Right atrium auricular region (tissue), 2 donors: ENCODE results near the gene SMIM44. TPM values are rescaled to one million over a fixed set of nuclear protein-coding genes. Genes with fewer than 3 reads are reported as not detected.

Source experiments
- DNase-seq: peaks from one replicate; pipeline ENCODE4 v3.0.0-alpha.2; 2019; ENCODE audit warnings: low spot score
- H3K27ac ChIP-seq, 2 donors: fragments of 200-600 bp; sonication (generic); 1 replicate in 1 of 2; 2 replicates in 1 of 2; pipeline ENCODE4 v1.5.1; 2016 to 2019
- H3K27me3 ChIP-seq, 2 donors: fragments of 200-600 bp; sonication (generic); one replicate each; pipeline versions ENCODE4 v1.5.1 to v1.6.0; 2017 to 2019
- H3K36me3 ChIP-seq: fragments of 200-600 bp; sonication (generic); one replicate; pipeline ENCODE4 v1.5.1; 2016
- H3K4me1 ChIP-seq, 2 donors: fragments of 200-600 bp; sonication (generic); one replicate each; pipeline versions ENCODE4 v1.5.1 to v1.6.0; 2017 to 2019
- H3K4me3 ChIP-seq, 2 donors: fragments of 200-600 bp; sonication (generic); 1 replicate in 1 of 2; 2 replicates in 1 of 2; pipeline ENCODE4 v1.5.1; 2017 to 2019; ENCODE audit warnings: mild to moderate bottlenecking in 1 of 2, moderate library complexity in 1 of 2
- H3K9me3 ChIP-seq, 2 donors: fragments of 200-600 bp; sonication (generic); one replicate each; pipeline ENCODE4 v1.5.1; 2019
- CTCF ChIP-seq, 2 donors: fragments of 200-600 bp; sonication (generic); IDR thresholded peaks; one replicate each; pipeline ENCODE4 v1.5.1; 2019; ENCODE audit warnings: antibody characterized with exemption in 2 of 2
- total RNA-seq, 2 donors: library from RNA; depleted of rRNA; stranded (reverse); fragments of >200 nt; gene quantifications; one replicate each; pipeline ENCODE4 v1.1.0, GENCODE V29; 2016

The SMIM44 gene
- total RNA-seq, 2 donors from 2014 or later = not detected

- Histone ChIP-seq H3K27me3 (no peaks in the 10 kb centered on the region), H3K4me3 (no peak overlapping the region), H3K36me3 (peaks cover 26% of the 10 kb centered on the region), H3K9me3 (no peaks in the 10 kb centered on the region), H3K4me1 (peaks cover 0 to 49% of the 10 kb centered on the region in 2 donors), H3K27ac (peak overlapping the region; percentile 62 to 78)
- TF ChIP-seq CTCF (IDR thresholded peaks at IDR 0.05) = no peak
- no peak for DNase-seq
Measured at GRCh38 chr19:3466635-3467034, 16.6 kb downstream of the SMIM44 start.

GRCh38 chr19:3465552-3465951 lies 17.7 kb downstream of the SMIM44 start:
- no peak for TF ChIP-seq CTCF (IDR thresholded peaks at IDR 0.05)
- H3K9me3 ChIP-seq = no peaks in the 10 kb centered on the region
- peak overlapping the region; percentile 62 to 78 for H3K27ac ChIP-seq
- no peak for DNase-seq
- H3K4me1 ChIP-seq = peaks cover 0 to 52% of the 10 kb centered on the region in 2 donors
- no peak overlapping the region for H3K4me3 ChIP-seq
- peaks cover 30% of the 10 kb centered on the region for H3K36me3 ChIP-seq
- H3K27me3 ChIP-seq = no peaks in the 10 kb centered on the region

DNA sequence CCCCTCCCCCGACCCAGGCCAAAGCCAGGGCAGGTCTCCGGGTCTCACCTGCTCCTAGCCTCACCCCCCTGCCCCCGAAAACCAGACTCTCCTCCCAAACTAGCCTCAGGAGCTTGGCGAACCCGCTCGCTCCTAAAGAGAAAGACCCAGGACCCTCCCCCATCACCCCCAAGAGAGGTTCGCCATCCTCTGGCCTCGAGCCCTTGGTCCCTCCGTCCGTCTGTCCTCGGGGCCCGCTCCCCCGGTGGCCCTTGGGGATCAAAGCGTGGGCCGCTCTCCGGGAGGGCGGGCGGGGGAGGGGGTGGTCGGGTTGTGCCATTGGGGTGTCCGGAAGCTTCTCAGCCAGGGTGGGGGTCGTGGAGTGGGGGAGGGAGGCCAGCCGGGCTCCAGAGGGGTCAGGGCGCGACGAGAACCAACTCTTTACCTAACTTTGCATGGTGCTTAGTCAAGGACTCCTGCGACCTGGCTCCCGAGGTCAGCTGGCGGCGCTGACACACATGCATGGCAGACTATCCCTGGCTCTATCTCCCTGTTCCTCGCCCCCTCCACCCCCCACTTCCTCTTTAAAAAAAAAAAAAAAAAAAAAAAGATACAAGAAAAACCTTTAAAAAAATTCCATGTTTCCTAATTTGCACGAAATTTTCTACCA lies 18.5 kb downstream of the SMIM44 start:
- Histone ChIP-seq H3K36me3 (peaks cover 31% of the 10 kb centered on the region), H3K9me3 (no peaks in the 10 kb centered on the region), H3K27ac (peak overlapping the region; percentile 70 to 71), H3K27me3 (no peaks in the 10 kb centered on the region), H3K4me3 (no peak overlapping the region), H3K4me1 (peaks cover 0 to 60% of the 10 kb centered on the region in 2 donors)
- no peak for DNase-seq
- no peak for TF ChIP-seq CTCF (IDR thresholded peaks at IDR 0.05)

DNA sequence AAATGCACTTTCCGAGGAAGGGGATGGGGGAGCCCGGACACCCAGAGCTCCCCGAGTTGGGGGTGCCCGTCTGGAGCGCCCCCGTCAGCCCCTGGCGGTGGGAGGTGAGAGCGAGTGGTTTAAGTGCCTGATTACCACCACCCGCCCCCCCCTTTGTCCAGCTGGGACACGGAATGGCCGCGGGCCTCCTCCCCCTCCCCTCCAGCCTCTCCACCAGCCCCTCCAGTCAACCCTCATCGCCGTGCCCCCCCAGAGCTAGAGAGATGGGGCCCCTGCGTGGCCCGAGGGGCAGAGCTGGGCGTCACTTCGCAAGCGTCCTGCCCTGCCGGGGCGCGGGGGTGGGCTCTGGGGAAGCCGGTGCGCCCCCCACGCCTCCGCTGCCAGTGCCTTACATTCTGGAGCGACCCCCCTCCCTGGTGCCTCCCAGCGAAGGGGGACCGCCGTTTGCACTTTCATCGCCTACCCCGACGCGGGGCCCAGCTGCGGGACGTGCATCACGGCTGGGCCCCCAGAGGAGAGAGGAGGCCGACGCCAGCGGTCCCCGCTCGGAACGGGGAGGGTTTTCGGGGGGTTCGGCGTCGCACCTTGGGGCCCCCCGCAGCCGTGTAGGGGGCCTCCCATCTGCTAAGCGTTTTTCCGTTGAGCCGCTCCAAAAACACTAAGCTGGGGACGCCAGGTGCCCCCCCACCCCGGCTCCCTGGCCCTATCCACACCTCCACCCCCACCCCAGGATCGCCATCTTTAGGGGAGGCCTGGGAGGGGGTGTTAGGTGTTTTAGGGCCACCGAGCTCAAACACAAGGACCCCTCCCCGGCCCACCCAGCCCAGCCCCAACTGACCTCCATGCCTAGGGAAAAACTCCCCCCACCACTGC lies 19.3 kb downstream of the SMIM44 start:
- Histone ChIP-seq H3K4me3 (no peak overlapping the region), H3K27ac (peak overlapping the region; percentile 70 to 71), H3K4me1 (peaks cover 0 to 68% of the 10 kb centered on the region in 2 donors), H3K36me3 (peaks cover 31% of the 10 kb centered on the region), H3K27me3 (no peaks in the 10 kb centered on the region), H3K9me3 (no peaks in the 10 kb centered on the region)
- DNase-seq = no peak
- no peak for TF ChIP-seq CTCF (IDR thresholded peaks at IDR 0.05)

- H3K4me1 ChIP-seq = peaks cover 0 to 68% of the 10 kb centered on the region in 2 donors
- peak overlapping the region; percentile 16 to 70 for H3K27ac ChIP-seq
- TF ChIP-seq CTCF (IDR thresholded peaks at IDR 0.05) = no peak
- H3K36me3 ChIP-seq = peaks cover 31% of the 10 kb centered on the region
- no peak for DNase-seq
- H3K4me3 ChIP-seq = no peak overlapping the region
- H3K27me3 ChIP-seq = no peaks in the 10 kb centered on the region
- no peaks in the 10 kb centered on the region for H3K9me3 ChIP-seq
Measured at GRCh38 chr19:3462991-3463713, 20.1 kb downstream of the SMIM44 start.
